ENCODE results near the gene NPEPL1.
"Not testable (repeated sequence)": the region's sequence is repeated elsewhere in the genome, so short reads cannot be mapped to it uniquely, and the experiment has no call there.

NPEPL1 gene

DNA sequence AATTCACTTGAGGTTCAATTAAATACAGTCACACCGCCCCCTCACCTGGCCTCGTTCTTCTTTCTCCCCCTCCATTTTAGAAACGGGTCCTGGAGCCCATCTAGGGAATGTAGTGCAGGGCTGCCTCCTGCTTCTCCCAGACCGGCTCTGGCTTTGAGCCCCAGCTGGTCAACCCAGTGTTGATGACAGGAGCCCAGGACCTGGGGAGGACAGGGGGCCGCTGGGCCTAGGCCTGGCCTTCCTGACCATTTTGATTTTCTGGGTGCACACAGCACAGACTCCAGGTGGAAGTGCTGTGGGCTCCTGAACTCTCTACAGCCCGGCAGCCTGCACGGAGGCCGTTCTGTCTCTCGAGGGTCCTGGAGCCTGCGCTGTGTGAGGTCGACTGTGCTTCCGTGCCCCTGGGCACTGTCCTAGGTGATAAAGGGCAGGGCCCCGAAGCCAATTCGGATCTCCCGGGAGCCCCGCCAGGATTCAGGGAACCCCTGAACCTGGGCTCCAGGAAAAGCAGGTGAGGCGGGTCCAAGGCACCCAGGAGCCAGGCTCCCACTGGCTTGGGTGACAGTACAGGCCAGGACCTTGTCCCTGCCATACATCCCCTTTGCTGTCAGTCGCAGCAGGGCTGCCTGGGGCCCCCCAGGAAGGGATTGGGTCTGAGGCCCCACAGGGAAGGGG lies 23.3 kb downstream of the NPEPL1 start:
- no peak for DNase-seq

DNA sequence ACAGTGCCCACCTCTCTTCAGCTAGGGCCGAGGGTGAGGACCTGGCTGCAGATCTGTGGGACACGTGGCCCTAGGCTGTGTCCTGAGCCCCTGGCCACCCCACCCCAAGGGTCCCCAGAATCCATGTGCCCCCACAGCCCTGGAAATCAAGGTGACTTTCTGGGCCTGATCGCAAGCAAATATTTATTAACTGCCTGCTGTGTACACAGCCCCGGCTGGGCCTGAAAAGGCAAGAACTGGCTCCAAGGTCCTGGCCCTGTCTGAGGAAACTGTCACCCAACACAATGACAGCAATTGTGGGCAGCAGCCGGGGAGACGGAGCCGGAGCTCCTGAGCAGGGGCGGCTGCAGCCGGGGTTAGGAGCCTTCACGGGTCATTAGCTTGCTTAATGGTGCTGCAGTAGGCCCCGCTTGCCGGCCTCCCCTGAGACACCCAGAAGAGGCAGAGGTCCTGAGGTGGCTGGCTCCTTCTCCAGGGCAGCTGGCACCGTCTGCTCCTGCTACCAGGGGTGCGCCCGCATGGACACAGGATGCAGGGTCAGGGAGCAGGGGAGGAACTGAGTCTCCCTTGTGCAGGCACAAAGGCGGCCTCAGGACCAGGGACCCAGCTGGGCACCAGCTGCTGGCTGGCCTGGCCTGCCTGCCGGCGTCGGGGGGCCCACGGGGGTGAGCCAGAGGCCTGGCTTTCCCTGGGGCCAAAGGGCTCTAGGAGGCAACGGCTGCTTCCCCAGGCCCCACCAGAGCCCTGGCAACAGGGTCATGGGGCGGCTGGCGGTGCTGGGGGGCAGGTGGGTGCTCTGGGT lies 24.1 kb downstream of the NPEPL1 start:
- no peak for DNase-seq

- DNase-seq: no peak
Measured at GRCh38 chr20:58717278-58718091, 24.9 kb downstream of the NPEPL1 start.

GRCh38 chr20:58718121-58718563 lies 25.5 kb downstream of the NPEPL1 start:
- no peak for DNase-seq

DNA sequence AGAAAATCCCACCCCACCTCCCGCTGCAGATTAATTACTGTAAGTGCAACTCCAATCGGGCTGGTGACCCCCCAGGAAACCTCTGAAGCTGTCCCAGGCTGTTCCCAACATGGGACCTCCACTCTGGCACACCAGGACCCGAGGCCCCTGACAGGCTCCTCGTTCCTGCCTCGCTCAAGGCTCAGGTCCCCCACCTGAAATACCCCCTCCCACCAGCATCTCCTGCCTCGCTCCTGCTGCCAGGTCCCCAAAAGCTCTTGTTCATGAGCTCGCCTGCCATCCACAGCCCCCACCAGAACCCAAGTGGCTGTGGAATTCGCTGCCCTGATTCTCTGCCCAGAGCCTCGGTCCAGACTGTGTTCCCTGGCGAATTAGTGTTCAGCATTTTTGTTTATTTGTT lies 26.1 kb downstream of the NPEPL1 start:
- DNase-seq: no peak

DNA sequence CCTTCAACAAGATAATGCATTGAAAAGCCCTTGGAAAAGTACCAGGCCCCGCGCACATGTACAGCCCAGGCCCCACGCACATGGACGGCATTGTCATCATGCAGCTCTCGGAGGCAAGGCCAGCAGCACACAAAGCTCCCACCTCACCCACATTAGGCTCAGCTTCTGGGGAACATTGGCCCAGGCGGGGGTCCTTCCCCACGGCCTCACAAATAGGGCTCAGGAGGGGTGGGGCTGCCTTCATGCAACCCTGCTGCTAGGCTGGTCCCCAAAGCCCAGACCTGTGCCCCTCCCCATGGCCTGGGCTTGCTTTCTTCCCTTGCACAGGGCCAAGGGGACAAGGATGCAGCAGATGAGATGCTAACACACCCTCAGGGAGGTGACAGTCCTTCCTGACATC lies 26.7 kb downstream of the NPEPL1 start:
- DNase-seq: no peak

DNA sequence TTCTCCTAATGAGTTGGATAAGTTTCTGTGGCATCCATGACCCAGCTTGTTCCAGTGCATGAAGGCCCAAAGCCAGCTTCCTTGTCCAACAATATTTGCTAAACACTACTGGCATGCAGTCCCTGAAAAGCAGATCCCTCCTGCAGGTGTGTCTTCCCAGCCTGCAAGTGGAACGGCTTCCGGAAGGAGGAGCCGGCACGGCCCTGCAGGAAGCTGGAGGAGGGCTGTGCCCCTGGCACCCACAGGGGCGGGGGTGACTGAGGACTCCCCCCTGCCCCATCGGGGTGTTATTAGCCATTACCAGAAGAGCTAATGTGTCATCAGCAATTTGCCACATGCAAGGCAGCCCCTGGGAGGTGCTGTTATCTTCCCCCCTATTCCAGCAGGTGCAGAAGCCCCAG lies 27.4 kb downstream of the NPEPL1 start:
- no peak for DNase-seq

DNA sequence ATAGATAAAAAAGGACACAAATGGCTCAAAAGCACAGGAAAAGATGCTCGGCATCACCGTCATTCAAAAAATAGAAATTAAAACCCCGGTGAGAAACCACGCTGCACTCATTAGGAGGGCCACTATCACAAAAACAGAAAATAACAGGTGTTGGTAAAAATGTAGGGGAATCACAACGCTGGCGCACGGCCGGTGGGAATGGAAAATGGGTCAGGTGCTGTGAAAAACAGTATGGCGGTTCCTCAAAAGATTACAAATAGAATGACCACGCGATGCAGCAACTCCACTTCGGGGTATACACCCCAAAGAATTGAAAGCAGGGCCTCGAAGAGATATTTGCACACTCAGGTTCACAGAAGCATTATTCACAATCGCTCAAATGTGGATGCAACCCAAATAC lies 28.3 kb downstream of the NPEPL1 start:
- DNase-seq: no peak

DNA sequence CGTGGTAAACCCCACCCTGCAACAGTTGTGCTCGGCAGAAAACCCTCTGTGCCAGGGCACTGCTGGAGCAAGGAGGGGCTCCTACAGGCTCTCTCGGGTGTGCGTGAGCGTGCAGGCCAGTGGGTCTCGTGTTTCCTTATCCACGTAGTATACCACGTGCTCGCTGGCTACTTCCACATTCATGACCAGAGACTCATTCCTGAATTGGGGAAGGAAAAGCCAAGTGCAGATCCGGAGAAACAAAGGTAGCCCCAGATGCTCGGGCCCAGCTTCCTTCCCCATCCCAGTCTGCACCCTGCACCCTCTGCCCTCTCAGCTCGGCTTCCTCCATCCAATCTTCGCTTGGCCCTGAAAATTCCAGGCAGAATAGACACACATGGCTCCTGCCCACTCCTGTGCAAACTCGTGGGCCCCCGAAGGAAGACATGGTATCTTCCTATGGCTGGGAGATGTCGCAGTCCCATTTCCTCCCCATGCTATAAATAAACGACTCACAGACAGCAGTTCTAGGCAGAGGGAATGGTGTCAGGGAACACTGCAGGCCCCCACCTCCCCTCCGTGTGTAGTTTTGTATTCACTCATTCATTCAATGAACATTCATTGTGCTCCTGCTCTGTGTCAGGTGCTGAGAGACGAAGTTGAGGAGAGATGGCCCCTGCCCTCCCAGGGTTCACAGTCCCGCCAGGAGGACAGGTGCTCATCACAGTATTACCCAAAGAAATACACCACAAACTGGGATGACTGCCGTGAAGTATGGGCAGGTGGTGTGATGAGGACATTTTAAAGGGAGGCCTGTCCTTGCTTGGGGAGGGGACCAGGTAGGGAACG lies 29.6 kb downstream of the NPEPL1 start:
- no peak for DNase-seq

DNA sequence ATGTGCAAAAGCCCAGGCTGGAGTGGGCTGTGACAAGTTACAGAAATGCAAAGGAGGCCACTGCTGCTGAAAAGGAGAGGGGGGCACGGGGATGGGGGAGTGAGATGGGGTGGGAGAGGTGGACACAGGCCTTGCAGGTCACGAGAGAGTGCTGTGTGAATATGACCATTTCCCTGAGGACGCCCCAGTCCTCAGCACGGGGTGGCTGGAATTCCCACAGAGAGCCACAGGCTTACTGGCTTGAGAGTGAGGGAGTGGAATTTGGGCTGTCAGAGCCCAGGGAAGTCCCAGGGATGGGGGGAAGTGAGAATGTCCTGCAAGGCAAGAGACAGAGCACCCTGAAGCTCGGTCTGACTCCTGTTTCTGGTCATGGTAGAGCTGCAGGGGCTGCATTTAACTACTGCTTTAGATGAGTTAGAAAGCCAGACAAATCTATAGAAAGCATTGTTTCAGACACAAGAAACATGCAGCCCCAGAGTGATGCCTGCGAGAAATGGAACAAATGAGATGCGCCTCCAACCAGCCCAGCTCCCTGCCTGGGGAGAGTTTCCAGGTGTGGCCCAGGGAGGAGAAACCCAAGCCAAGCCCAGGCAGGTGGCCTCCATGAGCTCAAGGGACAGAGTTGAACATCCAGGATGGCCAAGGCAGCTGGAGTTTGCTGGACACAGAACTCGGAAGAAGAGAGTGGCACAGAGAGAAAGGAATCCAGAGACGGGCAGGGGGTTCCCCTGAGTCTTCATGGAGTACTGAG lies 30.5 kb downstream of the NPEPL1 start:
- no peak for DNase-seq

GRCh38 chr20:58723628-58723984 lies 31.0 kb downstream of the NPEPL1 start:
- no peak for DNase-seq

GRCh38 chr20:58726156-58726555 lies 33.6 kb downstream of the NPEPL1 start:
- DNase-seq: not testable (repeated sequence)

DNA sequence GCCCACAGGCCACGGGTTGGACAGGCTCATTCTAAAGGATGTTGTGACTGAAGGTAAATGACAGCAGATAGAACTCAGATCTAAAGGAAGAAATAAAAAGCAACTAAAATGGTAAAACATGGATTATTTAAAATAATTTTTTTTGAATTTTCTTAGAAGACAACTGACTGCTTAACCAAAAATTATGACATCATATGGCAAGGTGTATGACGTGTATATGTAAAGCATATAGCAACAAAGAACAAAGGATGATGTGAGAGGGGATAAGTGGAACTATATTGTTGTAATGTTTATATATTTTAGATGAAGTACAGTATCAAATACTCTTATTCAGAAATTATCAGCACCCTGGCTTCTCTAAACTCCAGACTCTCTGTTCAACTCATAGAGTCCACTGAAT lies 38.6 kb downstream of the NPEPL1 start:
- DNase-seq: no peak

DNA sequence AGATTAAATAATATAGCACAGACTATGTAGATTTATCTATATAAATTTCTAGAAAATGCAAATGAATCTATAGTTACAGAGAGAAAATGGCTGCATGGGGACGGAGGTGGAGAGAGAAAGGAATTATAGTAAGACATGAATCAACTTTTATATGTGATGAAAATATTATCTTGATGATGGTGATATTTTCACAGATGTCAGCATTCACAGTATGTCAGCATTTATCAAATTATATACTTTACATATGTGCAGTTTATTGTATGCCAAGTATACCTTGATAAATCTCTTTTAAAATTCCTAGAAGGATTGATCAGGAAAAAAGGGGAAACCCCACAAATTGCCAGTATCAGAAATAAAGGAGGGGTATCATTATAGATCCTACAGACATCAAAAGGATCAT lies 44.6 kb downstream of the NPEPL1 start:
- DNase-seq: no peak

GRCh38 chr20:58740356-58741308 lies 48.0 kb downstream of the NPEPL1 start:
- no peak for DNase-seq

- DNase-seq: no peak
Measured at GRCh38 chr20:58741384-58741783, 48.8 kb downstream of the NPEPL1 start.

GRCh38 chr20:58742668-58743566 lies 50.3 kb downstream of the NPEPL1 start:
- no peak for DNase-seq

DNA sequence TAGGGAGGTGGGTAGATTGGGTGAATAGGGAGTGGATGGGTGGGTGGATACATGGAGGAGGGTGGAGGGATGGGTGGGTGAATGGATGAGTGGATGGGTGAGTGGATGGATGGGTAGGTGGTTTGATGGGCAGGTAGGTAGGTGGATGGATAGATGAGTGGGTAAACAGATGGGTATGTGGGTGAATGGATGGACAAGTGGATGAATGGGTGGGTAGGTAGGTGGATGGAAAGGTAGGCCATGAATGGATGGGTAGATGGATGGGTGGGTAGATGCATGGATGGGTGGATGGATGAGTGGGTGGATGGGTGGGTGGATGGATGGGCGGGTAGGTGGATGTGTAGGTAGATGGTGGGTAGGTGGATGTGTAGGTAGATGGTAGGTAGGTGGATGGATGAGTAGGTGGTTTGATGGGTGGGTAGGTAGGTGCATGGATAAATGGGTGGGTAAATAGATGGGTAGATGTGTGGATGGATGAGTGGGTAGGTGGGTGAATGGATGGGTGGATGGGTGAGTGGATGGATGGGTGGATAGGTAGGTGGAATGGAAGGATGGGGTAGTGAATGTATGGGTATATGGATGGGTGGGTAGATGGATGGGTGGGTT lies 51.4 kb downstream of the NPEPL1 start:
- no peak for DNase-seq

GRCh38 chr20:58744836-58745235 lies 52.2 kb downstream of the NPEPL1 start:
- DNase-seq: no peak

All from NCI-H2081 treated with DMSO at 0.1 percent for 48 hours (cell line).